Fibroblast of lung (primary cell): ENCODE results near the gene TNFAIP2. TPM values are rescaled to one million over a fixed set of nuclear protein-coding genes. Genes with fewer than 3 reads are reported as not detected.

ENCODE experiments used
- DNase-seq, 2 donors: peaks; one replicate each; pipeline versions ENCODE4 v3.0.0 to v3.0.0-alpha.2; 2010; ENCODE audit warnings: low read depth in 2 of 2
- H2AFZ ChIP-seq: 2 replicates; pipeline ENCODE4 v1.5.1; 2012; ENCODE audit warnings: low read length, control low read depth, inconsistent platforms
- H3K27ac ChIP-seq: 2 replicates; pipeline ENCODE4 v1.5.1; 2011; ENCODE audit warnings: low read length, control low read depth; ENCODE audit not compliant: insufficient read depth
- H3K27me3 ChIP-seq: 2 replicates; pipeline ENCODE4 v1.5.1; 2011; ENCODE audit warnings: mild to moderate bottlenecking, low read length; ENCODE audit not compliant: control insufficient read depth, insufficient read depth
- H3K36me3 ChIP-seq: 2 replicates; pipeline ENCODE4 v1.5.1; 2011; ENCODE audit warnings: low read length; ENCODE audit not compliant: control insufficient read depth, insufficient read depth
- H3K4me1 ChIP-seq: 2 replicates; pipeline ENCODE4 v1.5.1; 2011; ENCODE audit warnings: low read length; ENCODE audit not compliant: control insufficient read depth, insufficient read depth; ENCODE audit errors: extremely low read depth
- H3K4me2 ChIP-seq: 2 replicates; pipeline ENCODE4 v1.5.1; 2011; ENCODE audit warnings: low read length, control low read depth; ENCODE audit not compliant: insufficient read depth; ENCODE audit errors: extremely low read depth
- H3K4me3 ChIP-seq, 4 experiments: fragments of 200-600 bp in 1 of 4; sonication (generic) in 1 of 4; replicated peaks in 1 of 4; 2 replicates each; pipeline ENCODE4 v1.5.1; 2011 to 2016; ENCODE audit warnings: low read length in 4 of 4, low read depth in 3 of 4, mild to moderate bottlenecking in 3 of 4, control low read depth in 2 of 4, inconsistent platforms in 1 of 4, mixed read lengths in 1 of 4; ENCODE audit not compliant: insufficient read depth in 1 of 4; ENCODE audit errors: control extremely low read depth in 1 of 4
- H3K79me2 ChIP-seq: 2 replicates; pipeline ENCODE4 v1.5.1; 2012; ENCODE audit warnings: mild to moderate bottlenecking, low read length, inconsistent platforms; ENCODE audit not compliant: control insufficient read depth, insufficient read depth
- H3K9ac ChIP-seq: 2 replicates; pipeline ENCODE4 v1.5.1; 2011; ENCODE audit warnings: mild to moderate bottlenecking, low read length, control low read depth; ENCODE audit not compliant: insufficient read depth
- H3K9me3 ChIP-seq: 2 replicates; pipeline ENCODE4 v1.5.1; 2012; ENCODE audit warnings: low read depth, low read length; ENCODE audit not compliant: control insufficient read depth, insufficient read depth
- H4K20me1 ChIP-seq: 2 replicates; pipeline ENCODE4 v1.5.1; 2011; ENCODE audit warnings: low read length; ENCODE audit not compliant: control insufficient read depth, insufficient read depth; ENCODE audit errors: extremely low read depth
- CTCF ChIP-seq, 2 donors: IDR thresholded peaks in 1 of 2; conservative IDR thresholded peaks in 1 of 2; 1 replicate in 1 of 2; 2 replicates in 1 of 2; pipeline ENCODE4 v1.5.1; 2011 to 2012; ENCODE audit warnings: low read length in 2 of 2, control low read depth in 1 of 2, inconsistent platforms in 1 of 2, low read depth in 1 of 2, mild to moderate bottlenecking in 1 of 2
- EZH2 ChIP-seq: IDR thresholded peaks from 2 replicates; pipeline ENCODE4 v1.5.1; 2012; ENCODE audit warnings: low read length, control low read depth, mild to moderate bottlenecking; ENCODE audit errors: missing control alignments
- polyA plus RNA-seq, 2 donors: library from polyadenylated mRNA; depleted of rRNA in 1 of 2; stranded (reverse) in 1 of 2; unstranded in 1 of 2; fragments of >200 nt; gene quantifications; 2 replicates each; pipeline ENCODE4 v1.2.1, GENCODE V29; 2011 to 2012; ENCODE audit warnings: missing spikeins in 1 of 2
- total RNA-seq: library from RNA; depleted of rRNA; stranded (reverse); fragments of >200 nt; gene quantifications from 2 replicates; pipeline ENCODE4 v1.2.1, GENCODE V29; 2014

The TNFAIP2 gene
- total and polyA plus RNA-seq, 2 donors (not counting 1 experiment from before 2014, with no cell fraction given), result 71.5 to 139 TPM

GRCh38 chr14:103164006-103164405, 40.7 kb downstream of the TNFAIP2 start:
- no peak overlapping the region for H2AFZ ChIP-seq
- no peak for DNase-seq
- H3K27ac ChIP-seq, result no peak overlapping the region
- H3K27me3 ChIP-seq, result peaks cover 22% of the 10 kb centered on the region
- H3K4me2 ChIP-seq, result no peak overlapping the region
- no peaks in the 10 kb centered on the region for H3K9me3 ChIP-seq
- no peaks in the 10 kb centered on the region for H3K36me3 ChIP-seq
- H3K4me3 ChIP-seq, result no peak overlapping the region
- no peaks in the 10 kb centered on the region for H3K79me2 ChIP-seq
- no peak overlapping the region for H3K9ac ChIP-seq
- TF ChIP-seq EZH2, result no peak
- TF ChIP-seq CTCF (conservative IDR thresholded peaks at IDR 0.05 in 1 of 2, IDR thresholded peaks at IDR 0.05 in 1 of 2; ENCODE audit: low read depth in 1 of 2, low read length in 2 of 2), result no peak
- H3K4me1 ChIP-seq, result no peaks in the 10 kb centered on the region
- no peaks in the 10 kb centered on the region for H4K20me1 ChIP-seq

GRCh38 chr14:103164779-103165178, 41.5 kb downstream of the TNFAIP2 start:
- Histone ChIP-seq H3K9ac (no peak overlapping the region), H3K27me3 (peaks cover 22% of the 10 kb centered on the region)
- TF ChIP-seq CTCF (conservative IDR thresholded peaks at IDR 0.05 in 1 of 2, IDR thresholded peaks at IDR 0.05 in 1 of 2; ENCODE audit: low read depth in 1 of 2, low read length in 2 of 2) (no peak), EZH2 (no peak)

GRCh38 chr14:103165323-103165722, 42.1 kb downstream of the TNFAIP2 start:
- H3K27me3 ChIP-seq, result peaks cover 25% of the 10 kb centered on the region
- TF ChIP-seq EZH2, result no peak
- no peak for TF ChIP-seq CTCF (conservative IDR thresholded peaks at IDR 0.05 in 1 of 2, IDR thresholded peaks at IDR 0.05 in 1 of 2; ENCODE audit: low read depth in 1 of 2, low read length in 2 of 2)

More at GRCh38 chr14:103164779-103165178, 41.5 kb downstream of the TNFAIP2 start:
- no peaks in the 10 kb centered on the region for H3K4me1 ChIP-seq
- no peaks in the 10 kb centered on the region for H3K36me3 ChIP-seq
- H2AFZ ChIP-seq, result no peak overlapping the region
- H3K79me2 ChIP-seq, result no peaks in the 10 kb centered on the region
- H3K4me3 ChIP-seq, result no peak overlapping the region
- no peak overlapping the region for H3K4me2 ChIP-seq
- no peaks in the 10 kb centered on the region for H3K9me3 ChIP-seq
- no peak for DNase-seq
- no peaks in the 10 kb centered on the region for H4K20me1 ChIP-seq
- H3K27ac ChIP-seq, result no peak overlapping the region

More at GRCh38 chr14:103165323-103165722, 42.1 kb downstream of the TNFAIP2 start:
- Histone ChIP-seq H4K20me1 (no peaks in the 10 kb centered on the region), H3K4me1 (no peaks in the 10 kb centered on the region), H2AFZ (no peak overlapping the region), H3K4me2 (no peak overlapping the region), H3K36me3 (no peaks in the 10 kb centered on the region), H3K27ac (no peak overlapping the region), H3K79me2 (no peaks in the 10 kb centered on the region), H3K4me3 (no peak overlapping the region), H3K9ac (no peak overlapping the region), H3K9me3 (no peaks in the 10 kb centered on the region)
- DNase-seq, result no peak
